ENCODE measurements around the gene RPSA. TPM values are rescaled to one million over a fixed set of nuclear protein-coding genes. Genes with fewer than 3 reads are reported as not detected.

RPSA gene
- total RNA-seq, 1 experiment from 2014 or later: 2,486 TPM

- H3K4me2 ChIP-seq (ENCODE audit: low read length): peak within 1 kb of the TSS; percentile 92
- peaks cover 15% of the 10 kb centered on the region; the same call in 1 of the 2 replicates for H4K20me1 ChIP-seq (ENCODE audit: insufficient read depth)
- peak within 1 kb of the TSS; percentile 70 to 95 for H3K4me3 ChIP-seq (replicated peaks in 1 of 2; ENCODE audit: low read depth in 1 of 2, low read length in 2 of 2)
- H3K9me2 ChIP-seq (ENCODE audit: insufficient read depth): no peaks in the 10 kb centered on the region
- ChIA-PET RAD21 (ENCODE audit: low non-redundant PET in 1 of 2, low total read pairs in 2 of 2, uncharacterized antibody in 2 of 2, unreplicated experiment in 2 of 2) (no interaction called here), CTCF (no interaction called here), POLR2A (interaction anchor here (1.3 kb wide), 1 partner anchor 23 kb away, joined by 5 read pairs; the partner anchor contains the start of gene RPSA)
- TSS peak; percentile 78 for BruUV-seq (replicated peaks)
- ATAC-seq (peak; percentile 86), DNase-seq (ENCODE audit: low read depth, low spot score) (peak; percentile 83)
- peaks cover 9 to 23% of the 10 kb centered on the region in 2 experiments; a peak in 3 of 4 replicates for H3K4me1 ChIP-seq (ENCODE audit: control insufficient read depth in 1 of 2, insufficient read depth in 2 of 2, low read length in 2 of 2)
- no peaks in the 10 kb centered on the region for H3K27me3 ChIP-seq (ENCODE audit: insufficient read depth, low read length)
- no peaks in the 10 kb centered on the region for H3K9me3 ChIP-seq (ENCODE audit: control insufficient read depth in 1 of 2, insufficient read depth in 1 of 2, low read depth in 1 of 2, low read length in 2 of 2)
- peak within 1 kb of the TSS; percentile 81 for H2AFZ ChIP-seq (ENCODE audit: low read depth, low read length, poor library complexity, severe bottlenecking)
- no peaks in the 10 kb centered on the region; a peak in 1 of 4 replicates for H3K36me3 ChIP-seq (ENCODE audit: control insufficient read depth in 1 of 2, insufficient read depth in 2 of 2, low read length in 2 of 2)
- H3K27ac ChIP-seq (ENCODE audit: low read depth, low read length): peak within 1 kb of the TSS; percentile 89
- intact Hi-C loops (cut with micrococcal nuclease): no loop called here
- H3K79me2 ChIP-seq (ENCODE audit: insufficient read depth, low read length): peaks cover 46% of the 10 kb centered on the region
- H3K9ac ChIP-seq (ENCODE audit: low read length): peak within 1 kb of the TSS; percentile 97
- no peak for TF ChIP-seq CEBPB (IDR thresholded peaks at IDR 0.05; ENCODE audit: low read depth)
- no peak for TF ChIP-seq EZH2 (IDR thresholded peaks at IDR 0.05)
- TF ChIP-seq CTCF (IDR thresholded peaks at IDR 0.05 in 2 of 3, conservative IDR thresholded peaks at IDR 0.05 in 1 of 3; ENCODE audit: borderline replicate concordance in 1 of 3, insufficient read depth in 1 of 3, low read depth in 2 of 3, low read length in 2 of 3): peak in 1 of 3 experiments; percentile 35; a peak in 1 of 6 replicates
- TF ChIP-seq ZBTB33 (IDR thresholded peaks at IDR 0.05; ENCODE audit: extremely low read depth, insufficient replicate concordance, low read length): no peak
- peak; percentile 80; the same call in 1 of the 2 replicates for TF ChIP-seq ELF1 (IDR thresholded peaks at IDR 0.05; ENCODE audit: borderline replicate concordance, low read depth)
- no peak for TF ChIP-seq RAD21 (IDR thresholded peaks at IDR 0.05; ENCODE audit: low read depth)
- no peak for TF ChIP-seq JUND (IDR thresholded peaks at IDR 0.05)
- TF ChIP-seq POLR2AphosphoS5 (IDR thresholded peaks at IDR 0.05; ENCODE audit: low read depth, low read length): peak; percentile 73
- no peak for TF ChIP-seq ZNF274 (IDR thresholded peaks at IDR 0.05; ENCODE audit: low read depth, low read length)
- peak; percentile 96 for TF ChIP-seq ZFX (IDR thresholded peaks at IDR 0.05)
- no peak for TF ChIP-seq YY1 (IDR thresholded peaks at IDR 0.05; ENCODE audit: extremely low read depth, insufficient replicate concordance, low read depth, low read length)
- no peak for TF ChIP-seq ATF3 (IDR thresholded peaks at IDR 0.05)
- TF ChIP-seq FOSL1 (IDR thresholded peaks at IDR 0.05; ENCODE audit: low read depth): 0 out of 2 replicates have a peak, but pooled peaks have one; percentile 4
- no peak for TF ChIP-seq CBX3 (IDR thresholded peaks at IDR 0.05; ENCODE audit: low read depth)
- no peak for TF ChIP-seq TCF7L2 (IDR thresholded peaks at IDR 0.05; ENCODE audit: borderline replicate concordance, extremely low read depth, insufficient read depth, insufficient read length)
- no peak for TF ChIP-seq SRF (IDR thresholded peaks at IDR 0.05; ENCODE audit: low read depth)
- peak; percentile 32; the same call in 1 of the 2 replicates for TF ChIP-seq SP1 (IDR thresholded peaks at IDR 0.05; ENCODE audit: low read depth)
- no peak for TF ChIP-seq EGR1 (IDR thresholded peaks at IDR 0.05; ENCODE audit: low read depth)
- TF ChIP-seq SIN3A (IDR thresholded peaks at IDR 0.05; ENCODE audit: low read depth): peak; percentile 83
Measured at GRCh38 chr3:39383045-39383880, 23.3 kb upstream of the RPSA start, which contains the start of gene SLC25A38. SLC25A38 (plus strand) TSS chr3:39383370; CDS start chr3:39383725, 355 bp downstream.
